B cell (primary cell): Measurements from ENCODE around the gene PCDHGB2. TPM values are rescaled to one million over a fixed set of nuclear protein-coding genes. Genes with fewer than 3 reads are reported as not detected.
"Not testable (repeated sequence)": the region's sequence is repeated elsewhere in the genome, so short reads cannot be mapped to it uniquely, and the experiment has no call there.

Experiments used
- ATAC-seq: fragments of 200-7000 bp; cut with Tn5 transposase; one replicate; pipeline ENCODE4 v1.10.0; 2021; ENCODE audit warnings: low read depth, mild to moderate bottlenecking, moderate number of reproducible peaks, moderate library complexity
- CTCF ChIA-PET: fragments of 350-600 bp; sonication (Branson Sonifier 250); formaldehyde crosslinking; loops from one replicate; lab custom pipeline; 2021; ENCODE audit warnings: antibody characterized with exemption, inconsistent platforms; lab: Charles Lee
- POLR2A ChIA-PET: fragments of 350-600 bp; sonication (Branson Sonifier 250); formaldehyde crosslinking; loops from one replicate; lab custom pipeline; 2021; ENCODE audit warnings: antibody characterized with exemption; lab: Charles Lee
- DNase-seq: peaks from one replicate; pipeline ENCODE4 v3.0.0; 2013
- H2AFZ ChIP-seq: 2 replicates; pipeline ENCODE4 v1.6.1; 2012; ENCODE audit warnings: mild to moderate bottlenecking, low read depth, low read length; ENCODE audit not compliant: insufficient read depth, poor library complexity, severe bottlenecking
- H3K27ac ChIP-seq, 2 donors: 1 replicate in 1 of 2; 2 replicates in 1 of 2; pipeline ENCODE4 v1.5.1; 2012 to 2013; ENCODE audit warnings: low read length in 2 of 2, mild to moderate bottlenecking in 2 of 2, moderate library complexity in 1 of 2
- H3K27me3 ChIP-seq, 4 experiments: fragments of 200-600 bp in 1 of 4; sonication (generic) in 1 of 4; replicated peaks in 1 of 4; 1 replicate in 2 of 4; 2 replicates in 2 of 4; pipeline versions ENCODE4 v1.6.1 to v1.7.0; 2013 to 2016; ENCODE audit warnings: low read length in 3 of 4, mild to moderate bottlenecking in 2 of 4, mixed read lengths in 1 of 4, moderate library complexity in 1 of 4; ENCODE audit not compliant: insufficient read depth in 4 of 4, control insufficient read depth in 3 of 4; ENCODE audit errors: control extremely low read depth in 1 of 4
- H3K36me3 ChIP-seq, 2 experiments: replicated peaks in 1 of 2; 1 replicate in 1 of 2; 2 replicates in 1 of 2; pipeline versions ENCODE4 v1.6.1 to v1.7.1; 2013; ENCODE audit warnings: low read length in 1 of 2; ENCODE audit not compliant: insufficient read depth in 2 of 2, control insufficient read depth in 1 of 2; ENCODE audit errors: control extremely low read depth in 1 of 2, extremely low read depth in 1 of 2
- H3K4me1 ChIP-seq, 2 donors: fragments of 200-600 bp in 1 of 2; sonication (generic) in 1 of 2; 1 replicate in 1 of 2; 2 replicates in 1 of 2; pipeline versions ENCODE4 v1.5.1 to v1.6.1; 2013 to 2017; ENCODE audit warnings: low read length in 2 of 2; ENCODE audit not compliant: control insufficient read depth in 2 of 2, insufficient read depth in 2 of 2
- H3K4me2 ChIP-seq: replicated peaks from 2 replicates; pipeline ENCODE3; 2012; ENCODE audit warnings: mild to moderate bottlenecking, low read depth, low read length; ENCODE audit not compliant: poor library complexity, severe bottlenecking
- H3K4me3 ChIP-seq, 5 experiments: fragments of 200-600 bp in 1 of 5; sonication (generic) in 1 of 5; 1 replicate in 3 of 5; 2 replicates in 2 of 5; pipeline versions ENCODE4 v1.5.1 to v1.7.0; 2011 to 2016; ENCODE audit warnings: low read length in 4 of 5, mild to moderate bottlenecking in 4 of 5, low read depth in 2 of 5, control low read depth in 1 of 5, moderate library complexity in 1 of 5; ENCODE audit not compliant: insufficient read depth in 1 of 5; ENCODE audit errors: control extremely low read depth in 1 of 5, extremely low read depth in 1 of 5
- H3K79me2 ChIP-seq: fragments of 200-600 bp; sonication (generic); one replicate; pipeline ENCODE4 v1.6.0; 2016; ENCODE audit warnings: low read length; ENCODE audit not compliant: control insufficient read depth, insufficient read depth
- H3K9ac ChIP-seq: fragments of 200-600 bp; sonication (generic); 2 replicates; pipeline ENCODE4 v1.6.1; 2017; ENCODE audit warnings: mild to moderate bottlenecking, low read length, moderate library complexity
- H3K9me3 ChIP-seq, 3 donors: one replicate each; pipeline versions ENCODE4 v1.6.1 to v1.7.1; 2013; ENCODE audit warnings: low read length in 2 of 3; ENCODE audit not compliant: control insufficient read depth in 2 of 3, insufficient read depth in 1 of 3; ENCODE audit errors: control extremely low read depth in 1 of 3
- H4K20me1 ChIP-seq: 2 replicates; pipeline ENCODE4 v1.6.0; 2012; ENCODE audit warnings: mild to moderate bottlenecking, low read length; ENCODE audit not compliant: insufficient read depth, control insufficient read depth, poor library complexity, severe bottlenecking
- H3K27ac Mint-ChIP-seq: one replicate; pipeline ENCODE4 v1.8.0; 2021; ENCODE audit warnings: mixed read lengths
- H3K27me3 Mint-ChIP-seq: one replicate; pipeline ENCODE4 v1.8.0; 2021; ENCODE audit warnings: mixed read lengths
- H3K4me1 Mint-ChIP-seq: one replicate; pipeline ENCODE4 v1.8.0; 2021; ENCODE audit warnings: mixed read lengths
- H3K4me3 Mint-ChIP-seq: one replicate; pipeline ENCODE4 v1.8.0; 2021; ENCODE audit warnings: mixed read lengths
- H3K9me3 Mint-ChIP-seq: one replicate; pipeline ENCODE4 v1.8.0; 2022; ENCODE audit warnings: mixed read lengths; ENCODE audit not compliant: insufficient read depth
- WGBS: methylation state at CpG from one replicate; pipeline ENCODE4 v1.1.5; 2013; ENCODE audit warnings: missing lambda C conversion rate; ENCODE audit not compliant: insufficient coverage; 5-methylcytosine and 5-hydroxymethylcytosine counted together
- intact Hi-C: fragments of 100-400 bp; cut with micrococcal nuclease; formaldehyde crosslinking; loops from one replicate; pipeline ENCODE4 v1.10.0; 2022
- polyA plus RNA-seq: library from polyadenylated mRNA; depleted of rRNA; stranded (reverse); fragments of >200 nt; gene quantifications from 2 replicates; pipeline ENCODE4 v1.2.3, GENCODE V29; 2012
- total RNA-seq, 2 donors: library from RNA; stranded (reverse); fragments of 120-200 nt in 1 of 2; gene quantifications; 1 replicate in 1 of 2; 2 replicates in 1 of 2; pipeline versions ENCODE4 v1.2.3 to v1.2.4, GENCODE V29; 2013 to 2022
- TF ChIP-seq, protein P1 (sequence below): fragments of 200-600 bp; IDR thresholded peaks from one replicate; pipeline ENCODE4 v1.8.0; 2022; ENCODE audit warnings: antibody characterized with exemption, mild to moderate bottlenecking

The PCDHGB2 gene
- total and polyA plus RNA-seq, 2 donors (not counting 1 experiment from before 2014, with no cell fraction given): 0.66 to 3.9 TPM

DNA sequence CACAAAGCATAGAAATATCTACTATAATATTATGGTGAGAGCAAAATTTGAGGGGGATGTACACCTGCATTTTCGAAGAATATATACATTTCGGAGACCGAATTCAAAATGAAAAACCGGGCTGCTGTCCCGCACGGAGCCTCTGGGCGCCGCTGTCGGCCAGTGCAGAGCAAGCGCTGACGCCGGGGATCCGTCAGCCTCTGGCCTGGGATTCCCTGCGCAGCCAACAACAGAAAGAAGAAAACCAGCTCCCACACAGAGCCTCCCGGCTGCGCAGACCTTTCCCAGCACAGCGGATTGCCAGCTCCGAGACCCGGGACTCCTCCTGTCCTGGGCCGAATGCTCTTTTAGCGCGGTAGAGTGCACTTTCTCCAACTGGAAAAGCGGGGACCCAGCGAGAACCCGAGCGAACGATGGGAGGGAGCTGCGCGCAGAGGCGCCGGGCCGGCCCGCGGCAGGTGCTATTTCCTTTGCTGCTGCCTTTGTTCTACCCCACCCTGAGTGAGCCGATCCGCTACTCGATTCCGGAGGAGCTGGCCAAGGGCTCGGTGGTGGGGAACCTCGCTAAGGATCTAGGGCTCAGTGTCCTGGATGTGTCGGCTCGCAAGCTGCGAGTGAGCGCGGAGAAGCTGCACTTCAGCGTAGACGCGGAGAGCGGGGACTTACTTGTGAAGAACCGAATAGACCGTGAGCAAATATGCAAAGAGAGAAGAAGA, 48.2 kb downstream of the PCDHGB2 start, which contains the start of gene PCDHGB6:
Gene PCDHGB6 (plus strand): TSS at position 232 of the 716 bp plus-strand sequence. CDS start 182 bp downstream, at position 414.
- peaks cover 60% of the 10 kb centered on the region for H3K27me3 Mint-ChIP-seq
- peaks cover 0 to 71% (median 49%) of the 10 kb centered on the region in 4 experiments for H3K27me3 ChIP-seq
- DNase-seq: peak; percentile 40

More for the DNA sequence above, 48.2 kb downstream of the PCDHGB2 start, which contains the start of gene PCDHGB6:
- H3K9me3 Mint-ChIP-seq, H2AFZ ChIP-seq, H3K36me3 ChIP-seq, H4K20me1 ChIP-seq, H3K4me1 ChIP-seq, H3K4me1 Mint-ChIP-seq, H3K27ac ChIP-seq, intact Hi-C loops, POLR2A ChIA-PET, H3K79me2 ChIP-seq, H3K9ac ChIP-seq: not testable (repeated sequence)
- Mint-ChIP-seq H3K27ac (peak within 1 kb of the TSS; percentile 54), H3K4me3 (peak within 1 kb of the TSS; percentile 80)
- ATAC-seq: peak; percentile 73
- 21% methylated on average over 40 of the region's 51 CpGs for WGBS
- peaks cover 0 to 56% (median 20%) of the 10 kb centered on the region in 3 donors for H3K9me3 ChIP-seq
- peak within 1 kb of the TSS in 3 of 5 experiments; percentile 1 to 21 (median 11) for H3K4me3 ChIP-seq
- H3K4me2 ChIP-seq: peak within 1 kb of the TSS; percentile 33
- CTCF ChIA-PET: interaction anchor here (1.0 to 2.8 kb wide), 8 partner anchors 13 to 227 kb away, joined by 3 to 17 read pairs (median 6); partner anchors contain the start of genes PCDHGA11 and PCDHGA12
- TF ChIP-seq, protein P1, sequence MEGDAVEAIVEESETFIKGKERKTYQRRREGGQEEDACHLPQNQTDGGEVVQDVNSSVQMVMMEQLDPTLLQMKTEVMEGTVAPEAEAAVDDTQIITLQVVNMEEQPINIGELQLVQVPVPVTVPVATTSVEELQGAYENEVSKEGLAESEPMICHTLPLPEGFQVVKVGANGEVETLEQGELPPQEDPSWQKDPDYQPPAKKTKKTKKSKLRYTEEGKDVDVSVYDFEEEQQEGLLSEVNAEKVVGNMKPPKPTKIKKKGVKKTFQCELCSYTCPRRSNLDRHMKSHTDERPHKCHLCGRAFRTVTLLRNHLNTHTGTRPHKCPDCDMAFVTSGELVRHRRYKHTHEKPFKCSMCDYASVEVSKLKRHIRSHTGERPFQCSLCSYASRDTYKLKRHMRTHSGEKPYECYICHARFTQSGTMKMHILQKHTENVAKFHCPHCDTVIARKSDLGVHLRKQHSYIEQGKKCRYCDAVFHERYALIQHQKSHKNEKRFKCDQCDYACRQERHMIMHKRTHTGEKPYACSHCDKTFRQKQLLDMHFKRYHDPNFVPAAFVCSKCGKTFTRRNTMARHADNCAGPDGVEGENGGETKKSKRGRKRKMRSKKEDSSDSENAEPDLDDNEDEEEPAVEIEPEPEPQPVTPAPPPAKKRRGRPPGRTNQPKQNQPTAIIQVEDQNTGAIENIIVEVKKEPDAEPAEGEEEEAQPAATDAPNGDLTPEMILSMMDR: peak; percentile 62
